Activated CD8-positive, alpha-beta memory T cell treated with anti-CD3 and anti-CD28 coated beads for 1 hour (primary cell): Measurements from ENCODE around the gene PCNA.

Source experiments
- DNase-seq, 2 donors: peaks; one replicate each; pipeline ENCODE4 v3.0.0-alpha.2; 2020; ENCODE audit warnings: low read depth in 1 of 2; ENCODE audit errors: extremely low read depth in 1 of 2

PCNA gene

GRCh38 chr20:5069141-5069806 lies 50.5 kb downstream of the PCNA start:
- no peak for DNase-seq

DNA sequence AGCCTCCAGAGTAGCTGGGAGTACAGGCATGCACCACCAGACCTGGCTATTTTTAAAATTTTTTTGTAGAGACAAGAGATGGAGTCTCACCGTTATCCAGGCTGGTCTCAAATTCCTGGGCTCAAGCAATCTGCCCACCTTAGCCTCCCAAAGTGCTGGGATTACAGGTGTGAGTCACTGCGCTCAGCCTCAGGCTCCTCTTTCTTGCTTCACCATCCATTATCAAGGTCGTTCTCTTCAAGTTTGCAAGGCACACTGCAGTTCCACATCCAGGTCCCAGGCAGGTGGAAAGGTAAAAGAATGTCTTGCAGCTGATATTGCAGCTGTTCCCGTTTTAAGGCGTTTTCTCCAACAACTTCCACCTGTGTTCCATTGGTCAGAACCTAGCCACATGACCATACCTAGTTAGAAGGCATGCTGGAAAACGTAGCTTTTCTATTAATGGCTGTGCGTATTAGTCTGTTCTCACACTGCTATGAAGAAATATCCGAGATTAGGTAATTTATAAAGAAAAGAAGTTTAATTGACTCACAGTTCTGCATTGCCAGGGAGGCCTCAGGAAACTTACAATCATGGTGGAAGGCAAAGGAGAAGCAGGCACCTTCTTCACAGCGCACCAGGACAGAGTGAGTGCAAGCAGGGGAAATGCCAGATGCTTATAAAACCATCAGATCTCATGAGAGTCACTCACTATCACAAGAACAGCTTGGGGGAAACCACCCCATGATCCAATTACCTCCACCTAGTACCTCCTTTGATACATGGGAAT lies 51.7 kb downstream of the PCNA start:
- no peak for DNase-seq

- no peak for DNase-seq
Measured at GRCh38 chr20:5065879-5066383, 53.8 kb downstream of the PCNA start.

- DNase-seq, result no peak
Measured at GRCh38 chr20:5065166-5065878, 54.4 kb downstream of the PCNA start.
